Glutamatergic neuron (in vitro differentiated cells): ENCODE results near the gene RFNG. TPM values are rescaled to one million over a fixed set of nuclear protein-coding genes. Genes with fewer than 3 reads are reported as not detected.

ENCODE experiments used
- DNase-seq: peaks from one replicate; pipeline ENCODE4 v3.0.0; 2022
- H3K27ac Mint-ChIP-seq: one replicate; pipeline ENCODE4 v1.8.0; 2020; ENCODE audit warnings: mild to moderate bottlenecking, mixed read lengths, inconsistent platforms; ENCODE audit not compliant: unreplicated experiment
- H3K27me3 Mint-ChIP-seq: one replicate; pipeline ENCODE4 v1.8.0; 2020; ENCODE audit warnings: mild to moderate bottlenecking, moderate library complexity, mixed read lengths, inconsistent platforms; ENCODE audit not compliant: unreplicated experiment
- H3K36me3 Mint-ChIP-seq: one replicate; pipeline ENCODE4 v1.8.0; 2020; ENCODE audit warnings: mild to moderate bottlenecking, mixed read lengths, inconsistent platforms; ENCODE audit not compliant: unreplicated experiment
- H3K4me1 Mint-ChIP-seq: one replicate; pipeline ENCODE4 v1.8.0; 2020; ENCODE audit warnings: mild to moderate bottlenecking, low read depth, mixed read lengths, inconsistent platforms; ENCODE audit not compliant: unreplicated experiment
- H3K4me3 Mint-ChIP-seq: one replicate; pipeline ENCODE4 v1.8.0; 2020; ENCODE audit warnings: mild to moderate bottlenecking, mixed read lengths, inconsistent platforms; ENCODE audit not compliant: unreplicated experiment
- H3K9me3 Mint-ChIP-seq: one replicate; pipeline ENCODE4 v1.8.0; 2020; ENCODE audit warnings: mild to moderate bottlenecking, moderate library complexity, mixed read lengths, inconsistent platforms; ENCODE audit not compliant: unreplicated experiment
- CTCF ChIP-seq: fragments of 200-600 bp; sonication (generic); IDR thresholded peaks from one replicate; pipeline ENCODE4 v1.5.0; 2021; ENCODE audit not compliant: partially characterized antibody, unreplicated experiment
- total RNA-seq: library from RNA; stranded (reverse); fragmentation: NEBNext Ultra II Directional; extraction: Animal tissue kit (Norgen Biotek cat#: 25700); gene quantifications from one replicate; pipeline ENCODE4 v1.2.1, GENCODE V29; 2021; ENCODE audit not compliant: unreplicated experiment

Gene RFNG
- total RNA-seq, 1 donor from 2014 or later = 50.8 TPM

DNA sequence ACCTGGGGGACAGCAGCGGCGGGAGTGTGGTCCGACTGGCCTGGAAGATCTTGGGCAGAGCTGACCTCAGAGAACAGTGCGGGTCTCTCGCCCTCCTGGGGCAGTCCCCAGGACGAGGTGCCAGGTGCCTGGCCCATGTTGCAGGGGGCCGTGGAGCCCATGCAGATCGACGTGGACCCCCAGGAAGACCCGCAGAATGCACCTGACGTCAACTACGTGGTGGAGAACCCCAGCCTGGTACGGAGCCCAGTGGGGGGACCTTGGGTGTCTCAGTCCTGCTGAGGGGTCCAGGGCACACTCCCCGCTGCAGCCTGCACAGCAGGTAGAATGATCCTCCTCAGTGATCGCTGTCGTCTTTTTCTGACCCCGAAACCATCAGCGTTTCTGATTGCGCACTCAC lies 1.5 kb upstream of the RFNG start:
- H3K9me3 Mint-ChIP-seq = no peaks in the 10 kb centered on the region
- H3K4me1 Mint-ChIP-seq = no peaks in the 10 kb centered on the region
- H3K4me3 Mint-ChIP-seq = peak overlapping the region; percentile 74
- DNase-seq = no peak
- H3K27ac Mint-ChIP-seq = peak overlapping the region; percentile 28
- H3K27me3 Mint-ChIP-seq = peaks cover 1% of the 10 kb centered on the region
- no peaks in the 10 kb centered on the region for H3K36me3 Mint-ChIP-seq
- TF ChIP-seq CTCF = no peak

GRCh38 chr17:82052638-82053059 lies 1.0 kb upstream of the RFNG start:
- Mint-ChIP-seq H3K4me1 (no peaks in the 10 kb centered on the region), H3K27me3 (peaks cover 1% of the 10 kb centered on the region), H3K27ac (no peak overlapping the region), H3K36me3 (no peaks in the 10 kb centered on the region), H3K4me3 (peak overlapping the region; percentile 74), H3K9me3 (no peaks in the 10 kb centered on the region)
- no peak for DNase-seq
- no peak for TF ChIP-seq CTCF

GRCh38 chr17:82050761-82051641 lies 610 bp downstream of the RFNG start:
- no peak for TF ChIP-seq CTCF
- Mint-ChIP-seq H3K36me3 (no peaks in the 10 kb centered on the region), H3K27me3 (peaks cover 1% of the 10 kb centered on the region), H3K9me3 (no peaks in the 10 kb centered on the region), H3K4me3 (peak overlapping the region; percentile 86), H3K4me1 (peaks cover under 1% of the 10 kb centered on the region), H3K27ac (peak overlapping the region; percentile 52)
- no peak for DNase-seq

DNA sequence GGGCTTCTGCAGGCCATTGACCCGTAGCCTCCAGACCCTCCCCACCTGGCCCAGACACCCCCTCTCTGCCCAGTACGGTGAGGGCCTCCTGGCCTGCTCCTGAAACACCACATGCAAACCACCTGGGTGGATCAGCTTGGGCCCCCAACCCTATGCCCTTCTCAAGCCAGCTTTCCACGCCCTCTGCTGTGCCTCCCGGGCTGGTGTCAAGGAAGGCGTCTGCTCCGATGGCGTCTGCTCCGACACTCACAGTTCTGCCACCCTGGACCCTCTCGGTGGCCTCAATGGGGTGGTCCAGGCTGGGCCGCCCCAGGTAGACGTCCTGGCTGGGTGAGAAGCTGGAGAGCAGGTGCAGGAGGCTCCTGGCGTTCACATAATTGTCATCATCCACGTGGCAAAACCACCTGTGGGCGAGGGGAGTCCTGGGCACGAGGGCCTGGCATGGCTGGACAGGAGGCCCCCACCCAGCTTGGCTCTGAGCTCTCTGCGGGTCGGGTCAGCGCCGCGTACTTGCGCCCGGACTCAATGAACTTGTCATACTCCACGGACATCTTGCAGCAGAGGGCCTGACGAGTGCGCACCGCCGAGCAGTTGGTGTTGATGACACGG lies 1.4 kb downstream of the RFNG start:
- no peak for DNase-seq
- Mint-ChIP-seq H3K9me3 (no peaks in the 10 kb centered on the region), H3K4me1 (peaks cover 2% of the 10 kb centered on the region), H3K36me3 (no peaks in the 10 kb centered on the region), H3K4me3 (peak overlapping the region; percentile 86), H3K27ac (no peak overlapping the region), H3K27me3 (peaks cover 1% of the 10 kb centered on the region)
- no peak for TF ChIP-seq CTCF

GRCh38 chr17:82049521-82049971 lies 2.1 kb downstream of the RFNG start:
- Mint-ChIP-seq H3K36me3 (no peaks in the 10 kb centered on the region), H3K4me3 (no peak overlapping the region), H3K4me1 (peaks cover 2% of the 10 kb centered on the region), H3K9me3 (no peaks in the 10 kb centered on the region), H3K27me3 (peaks cover 1% of the 10 kb centered on the region), H3K27ac (no peak overlapping the region)
- no peak for DNase-seq
- no peak for TF ChIP-seq CTCF
